ENCODE results near the gene GNPAT. TPM values are rescaled to one million over a fixed set of nuclear protein-coding genes. Genes with fewer than 3 reads are reported as not detected.

The GNPAT gene
- total and polyA plus RNA-seq, 2 of the 8 experiments (the other 6 are each of a cell fraction or from before 2014, with no cell fraction given): 22.9 to 47.4 TPM

GRCh38 chr1:231219422-231220401 is 21.3 kb upstream of the GNPAT start (continued):
- TF ChIP-seq TAF1 (IDR thresholded peaks at IDR 0.05; ENCODE audit: low read depth, low read length): no peak
- no peak for TF ChIP-seq BACH1 (IDR thresholded peaks at IDR 0.05; ENCODE audit: low read length)
- no peak for TF ChIP-seq TAF7 (optimal IDR thresholded peaks at IDR 0.05; ENCODE audit: borderline replicate concordance, low read depth, low read length)
- no peak for TF ChIP-seq SRF (IDR thresholded peaks at IDR 0.05; ENCODE audit: low read depth, low read length)
- no peak for TF ChIP-seq SIRT6 (IDR thresholded peaks at IDR 0.05; ENCODE audit: low read length)
- no peak for TF ChIP-seq GABPA (IDR thresholded peaks at IDR 0.05; ENCODE audit: borderline replicate concordance, insufficient read depth, low read length)
